ENCODE measurements around the gene ZNF385D. TPM values are rescaled to one million over a fixed set of nuclear protein-coding genes. Genes with fewer than 3 reads are reported as not detected.

The ZNF385D gene, protein sequence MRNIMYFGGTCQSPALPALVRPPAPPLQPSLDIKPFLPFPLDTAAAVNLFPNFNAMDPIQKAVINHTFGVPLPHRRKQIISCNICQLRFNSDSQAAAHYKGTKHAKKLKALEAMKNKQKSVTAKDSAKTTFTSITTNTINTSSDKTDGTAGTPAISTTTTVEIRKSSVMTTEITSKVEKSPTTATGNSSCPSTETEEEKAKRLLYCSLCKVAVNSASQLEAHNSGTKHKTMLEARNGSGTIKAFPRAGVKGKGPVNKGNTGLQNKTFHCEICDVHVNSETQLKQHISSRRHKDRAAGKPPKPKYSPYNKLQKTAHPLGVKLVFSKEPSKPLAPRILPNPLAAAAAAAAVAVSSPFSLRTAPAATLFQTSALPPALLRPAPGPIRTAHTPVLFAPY
- polyA plus RNA-seq: under 1 TPM in 1 of 3 donors, not detected in 2; 0.42 TPM

DNA sequence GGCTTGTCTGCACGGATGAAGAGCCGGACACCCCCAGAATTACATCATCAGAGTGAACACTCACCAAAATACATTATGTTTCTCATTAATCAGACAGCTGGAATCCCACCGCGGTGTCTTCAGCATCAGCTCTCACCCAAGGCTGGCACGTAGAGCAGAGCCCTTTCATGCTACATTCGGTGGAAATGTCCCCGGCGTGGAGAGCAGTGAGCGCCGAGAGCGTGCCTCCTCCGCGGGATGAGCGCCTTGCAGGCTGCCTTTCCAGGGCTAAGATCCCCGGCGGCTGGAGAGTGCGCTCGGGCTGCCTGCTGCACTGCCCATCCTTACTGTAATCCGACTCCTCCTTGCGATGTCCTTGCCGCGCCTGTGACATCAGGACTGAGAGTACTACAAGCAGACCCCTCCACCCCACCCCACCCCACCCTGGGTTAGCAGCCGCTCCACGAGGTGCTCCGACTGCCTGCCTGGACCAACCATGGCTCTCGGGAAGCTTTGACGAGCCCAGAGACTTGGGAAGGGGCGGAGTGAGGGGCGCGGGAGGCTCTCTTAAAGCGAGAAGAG, at the start of gene ZNF385D:
Gene ZNF385D, minus strand, starts transcription at position 380 of the 561 bp plus-strand sequence. Its CDS starts 294 bp downstream, at position 86.
- H3K4me3 Mint-ChIP-seq: no peak within 1 kb of the TSS
- no peak within 1 kb of the TSS for H3K27ac Mint-ChIP-seq
- H3K27me3 Mint-ChIP-seq (ENCODE audit: low read depth in 3 of 3): peaks cover 0 to 5% (median 3%) of the 10 kb centered on the region in 3 donors
- H3K36me3 Mint-ChIP-seq: no peaks in the 10 kb centered on the region
- no peaks in the 10 kb centered on the region for H3K4me1 Mint-ChIP-seq
- peaks cover 8 to 22% (median 11%) of the 10 kb centered on the region in 6 donors for H3K9me3 Mint-ChIP-seq
- no peak for DNase-seq

- H3K27me3 Mint-ChIP-seq (ENCODE audit: low read depth in 3 of 3): no peaks in the 10 kb centered on the region
- peaks cover 10 to 53% (median 29%) of the 10 kb centered on the region in 6 donors for H3K9me3 Mint-ChIP-seq
- no peaks in the 10 kb centered on the region for H3K4me1 Mint-ChIP-seq
- H3K4me3 Mint-ChIP-seq: no peak overlapping the region
- H3K36me3 Mint-ChIP-seq: peaks cover 0 to 3% (median 0%) of the 10 kb centered on the region in 3 donors
- no peak overlapping the region for H3K27ac Mint-ChIP-seq
- DNase-seq: no peak
These were observed 47.5 kb upstream of the ZNF385D start for GRCh38 chr3:21798356-21799088.

GRCh38 chr3:21795921-21796320, 44.9 kb upstream of the ZNF385D start:
- Mint-ChIP-seq H3K4me1 (no peaks in the 10 kb centered on the region), H3K36me3 (peaks cover 0 to 3% (median 0%) of the 10 kb centered on the region in 3 donors), H3K9me3 (peaks cover 9 to 47% (median 27%) of the 10 kb centered on the region in 6 donors), H3K4me3 (no peak overlapping the region), H3K27me3 (ENCODE audit: low read depth in 3 of 3) (no peaks in the 10 kb centered on the region), H3K27ac (no peak overlapping the region)
- no peak for DNase-seq

DNA sequence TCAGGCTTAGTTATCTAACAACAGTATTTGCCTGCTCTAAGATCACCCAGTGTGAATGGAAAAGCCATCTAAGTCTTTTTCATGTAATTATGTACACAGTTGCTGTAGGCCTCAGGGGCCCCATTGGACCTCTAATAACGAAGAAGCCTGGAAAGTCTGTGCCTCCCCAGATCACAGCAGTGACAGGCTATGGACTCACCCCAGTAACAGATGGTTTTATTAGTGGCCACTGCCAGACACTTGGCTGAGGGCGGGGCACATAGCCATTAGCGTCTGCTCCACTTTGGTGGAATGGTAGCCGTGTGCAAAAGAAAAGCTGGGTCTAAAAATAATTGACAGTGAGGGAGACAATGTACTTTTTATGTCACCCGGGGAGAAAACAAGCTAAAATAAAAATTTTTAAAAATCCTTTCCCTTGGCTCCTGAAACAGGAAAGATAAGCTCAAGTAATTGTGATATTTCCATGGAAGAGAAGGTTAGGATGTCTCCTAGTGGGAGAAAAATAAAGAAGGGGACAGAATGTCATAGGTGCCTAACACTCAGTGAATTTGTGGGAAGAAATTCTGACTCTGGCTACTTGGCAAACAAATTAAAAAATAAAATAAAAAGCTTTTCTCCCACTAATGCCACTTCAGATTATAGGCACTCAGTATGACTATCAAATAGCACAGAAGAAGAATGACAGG, 44.3 kb upstream of the ZNF385D start:
- no peaks in the 10 kb centered on the region for H3K4me1 Mint-ChIP-seq
- H3K27me3 Mint-ChIP-seq (ENCODE audit: low read depth in 3 of 3): no peaks in the 10 kb centered on the region
- H3K36me3 Mint-ChIP-seq: peaks cover 0 to 3% (median 0%) of the 10 kb centered on the region in 3 donors
- no peak for DNase-seq
- H3K27ac Mint-ChIP-seq: no peak overlapping the region
- no peak overlapping the region for H3K4me3 Mint-ChIP-seq
- peaks cover 7 to 47% (median 24%) of the 10 kb centered on the region in 6 donors for H3K9me3 Mint-ChIP-seq

GRCh38 chr3:21794291-21794690, 43.3 kb upstream of the ZNF385D start:
- no peaks in the 10 kb centered on the region for H3K4me1 Mint-ChIP-seq
- no peak overlapping the region for H3K4me3 Mint-ChIP-seq

GRCh38 chr3:21792176-21792575, 41.2 kb upstream of the ZNF385D start:
- Mint-ChIP-seq H3K27me3 (ENCODE audit: low read depth in 3 of 3) (no peaks in the 10 kb centered on the region), H3K27ac (no peak overlapping the region), H3K4me3 (no peak overlapping the region), H3K36me3 (peaks cover 3% of the 10 kb centered on the region in 3 donors), H3K9me3 (peaks cover 13 to 35% (median 24%) of the 10 kb centered on the region in 6 donors), H3K4me1 (no peaks in the 10 kb centered on the region)
- no peak for DNase-seq

More at GRCh38 chr3:21794291-21794690, 43.3 kb upstream of the ZNF385D start:
- H3K36me3 Mint-ChIP-seq: peaks cover 0 to 3% (median 0%) of the 10 kb centered on the region in 3 donors
- no peaks in the 10 kb centered on the region for H3K27me3 Mint-ChIP-seq (ENCODE audit: low read depth in 3 of 3)
- H3K9me3 Mint-ChIP-seq: peaks cover 13 to 41% (median 21%) of the 10 kb centered on the region in 6 donors
- DNase-seq: no peak
- no peak overlapping the region for H3K27ac Mint-ChIP-seq

DNA sequence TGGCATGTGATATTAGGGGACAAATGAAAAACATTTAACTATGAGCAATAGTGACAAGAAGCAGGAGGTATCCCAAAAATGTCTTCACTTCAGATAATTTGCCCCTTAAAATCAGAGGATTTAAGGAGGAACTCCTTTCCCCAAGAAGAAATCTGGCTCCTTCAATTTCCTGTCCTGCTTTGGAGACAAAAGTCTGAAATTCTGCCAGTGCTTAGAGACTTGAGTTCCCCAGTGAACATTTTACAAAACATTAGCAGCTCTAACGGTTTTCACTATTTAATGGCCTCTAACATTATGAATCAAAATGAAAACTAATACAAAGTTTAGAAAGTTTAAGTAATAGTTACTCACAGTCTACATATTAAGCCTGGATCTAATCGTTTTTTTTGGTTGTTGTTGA, 40.3 kb upstream of the ZNF385D start:
- Mint-ChIP-seq H3K9me3 (peaks cover 17 to 41% (median 30%) of the 10 kb centered on the region in 6 donors), H3K27me3 (ENCODE audit: low read depth in 3 of 3) (peaks cover 0 to 1% (median 0%) of the 10 kb centered on the region in 3 donors), H3K27ac (no peak overlapping the region), H3K4me3 (no peak overlapping the region), H3K36me3 (peaks cover 3% of the 10 kb centered on the region in 3 donors), H3K4me1 (no peaks in the 10 kb centered on the region)
- no peak for DNase-seq

- no peak for DNase-seq
- Mint-ChIP-seq H3K27me3 (ENCODE audit: low read depth in 3 of 3) (peaks cover 0 to 4% (median 0%) of the 10 kb centered on the region in 3 donors), H3K36me3 (peaks cover 0 to 3% (median 3%) of the 10 kb centered on the region in 3 donors), H3K4me3 (no peak overlapping the region), H3K4me1 (no peaks in the 10 kb centered on the region), H3K27ac (no peak overlapping the region), H3K9me3 (peaks cover 17 to 42% (median 29%) of the 10 kb centered on the region in 6 donors)
These were observed 39.5 kb upstream of the ZNF385D start for GRCh38 chr3:21790466-21790865.

DNA sequence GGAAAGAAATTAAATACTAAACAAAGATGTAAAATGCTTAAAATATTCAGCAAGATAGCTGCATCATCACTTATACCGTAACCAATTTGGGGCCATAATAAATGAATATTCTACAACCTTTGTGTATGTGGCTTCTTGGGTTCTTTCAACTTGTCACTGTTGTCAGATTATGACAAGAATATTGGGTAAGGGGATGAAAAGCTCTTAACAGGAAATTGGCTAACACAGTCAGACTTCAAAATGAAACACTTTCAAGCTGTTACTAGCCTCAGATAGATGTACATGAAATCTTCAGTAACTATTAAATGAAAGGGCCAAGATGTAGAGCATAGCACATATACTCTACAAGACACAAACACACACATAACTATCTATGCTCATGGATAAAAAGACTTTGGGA, 38.7 kb upstream of the ZNF385D start:
- no peak overlapping the region for H3K27ac Mint-ChIP-seq
- peaks cover 0 to 3% (median 3%) of the 10 kb centered on the region in 3 donors for H3K36me3 Mint-ChIP-seq
- no peak overlapping the region for H3K4me3 Mint-ChIP-seq
- no peak for DNase-seq
- H3K27me3 Mint-ChIP-seq (ENCODE audit: low read depth in 3 of 3): peaks cover 0 to 4% (median 0%) of the 10 kb centered on the region in 3 donors
- H3K9me3 Mint-ChIP-seq: peaks cover 18 to 38% (median 28%) of the 10 kb centered on the region in 6 donors
- H3K4me1 Mint-ChIP-seq: no peaks in the 10 kb centered on the region

GRCh38 chr3:21786438-21786797, 35.4 kb upstream of the ZNF385D start:
- Mint-ChIP-seq H3K4me3 (no peak overlapping the region), H3K27ac (no peak overlapping the region), H3K4me1 (no peaks in the 10 kb centered on the region), H3K9me3 (peaks cover 16 to 33% (median 26%) of the 10 kb centered on the region in 6 donors), H3K36me3 (peaks cover 0 to 3% (median 3%) of the 10 kb centered on the region in 3 donors), H3K27me3 (ENCODE audit: low read depth in 3 of 3) (peaks cover 0 to 4% (median 0%) of the 10 kb centered on the region in 3 donors)
- no peak for DNase-seq

GRCh38 chr3:21785765-21786437, 34.9 kb upstream of the ZNF385D start:
- Mint-ChIP-seq H3K4me3 (no peak overlapping the region), H3K27me3 (ENCODE audit: low read depth in 3 of 3) (peaks cover 0 to 4% (median 0%) of the 10 kb centered on the region in 3 donors), H3K9me3 (peaks cover 16 to 37% (median 27%) of the 10 kb centered on the region in 6 donors), H3K36me3 (peaks cover 0 to 3% (median 3%) of the 10 kb centered on the region in 3 donors), H3K4me1 (no peaks in the 10 kb centered on the region), H3K27ac (no peak overlapping the region)
- no peak for DNase-seq

DNA sequence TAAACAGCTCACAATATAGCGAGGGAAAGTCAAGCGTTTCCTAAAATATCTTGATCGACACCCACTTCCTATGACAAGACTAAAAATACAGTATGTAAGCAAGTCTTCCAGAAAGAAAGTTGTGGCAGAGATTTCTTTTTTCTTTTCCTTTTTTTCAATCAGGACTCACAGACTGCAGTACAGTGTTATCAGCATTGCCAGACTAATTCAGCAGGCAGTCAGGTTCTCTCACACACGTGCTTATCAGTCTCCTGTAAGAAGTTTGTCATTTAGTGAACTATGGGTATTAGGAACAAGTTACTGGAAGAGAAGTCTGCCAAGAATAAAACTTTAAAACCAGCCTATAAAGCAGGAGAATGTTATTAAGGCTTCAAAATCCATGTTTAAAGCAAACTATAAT, 32.8 kb upstream of the ZNF385D start:
- Mint-ChIP-seq H3K9me3 (peaks cover 16 to 42% (median 24%) of the 10 kb centered on the region in 6 donors), H3K27me3 (ENCODE audit: low read depth in 3 of 3) (peaks cover 0 to 4% (median 0%) of the 10 kb centered on the region in 3 donors), H3K27ac (no peak overlapping the region), H3K36me3 (peaks cover 0 to 3% (median 3%) of the 10 kb centered on the region in 3 donors), H3K4me1 (no peaks in the 10 kb centered on the region), H3K4me3 (no peak overlapping the region)
- DNase-seq: no peak

- Mint-ChIP-seq H3K4me1 (no peaks in the 10 kb centered on the region), H3K27me3 (ENCODE audit: low read depth in 3 of 3) (peaks cover 0 to 3% (median 0%) of the 10 kb centered on the region in 3 donors), H3K4me3 (no peak overlapping the region), H3K27ac (no peak overlapping the region), H3K9me3 (peaks cover 7 to 38% (median 16%) of the 10 kb centered on the region in 6 donors), H3K36me3 (no peaks in the 10 kb centered on the region)
- no peak for DNase-seq
These were observed 30.3 kb upstream of the ZNF385D start for GRCh38 chr3:21781355-21781754.
